Colon (tissue), 2 donors: ENCODE measurements around the gene IFI6.
"Not testable (repeated sequence)": the region's sequence is repeated elsewhere in the genome, so short reads cannot be mapped to it uniquely, and the experiment has no call there.

ENCODE experiments used
- FAIRE-seq: peaks from 2 replicates; lab custom pipeline; 2012; peaks lifted over from hg19 to GRCh38; lab: Jason Lieb, UNC
- donor health status: control.
- donor health status: control.

The IFI6 gene

GRCh38 chr1:27627061-27627460 is 44.9 kb downstream of the IFI6 start:
- FAIRE-seq, result no peak

- no peak for FAIRE-seq
Measured at GRCh38 chr1:27626031-27626935, 45.7 kb downstream of the IFI6 start.

GRCh38 chr1:27624467-27625178 is 47.4 kb downstream of the IFI6 start:
- FAIRE-seq, result no peak

- FAIRE-seq, result no peak
Measured at GRCh38 chr1:27623327-27624212, 48.4 kb downstream of the IFI6 start.

GRCh38 chr1:27622828-27623227 is 49.2 kb downstream of the IFI6 start:
- no peak for FAIRE-seq

GRCh38 chr1:27621051-27621920 is 50.7 kb downstream of the IFI6 start:
- FAIRE-seq, result no peak

GRCh38 chr1:27619782-27620438 is 52.1 kb downstream of the IFI6 start:
- not testable (repeated sequence) for FAIRE-seq

GRCh38 chr1:27618341-27619082 is 53.5 kb downstream of the IFI6 start:
- FAIRE-seq, result no peak

- FAIRE-seq, result no peak
Measured at GRCh38 chr1:27617420-27617819, 54.6 kb downstream of the IFI6 start.

GRCh38 chr1:27616441-27616840 is 55.6 kb downstream of the IFI6 start:
- no peak for FAIRE-seq
